Fibroblast of lung (primary cell): ENCODE results near the gene FHOD3. TPM values are rescaled to one million over a fixed set of nuclear protein-coding genes. Genes with fewer than 3 reads are reported as not detected.

Experiments
- DNase-seq, 2 donors: peaks; one replicate each; pipeline versions ENCODE4 v3.0.0 to v3.0.0-alpha.2; 2010; ENCODE audit warnings: low read depth in 2 of 2
- H2AFZ ChIP-seq: 2 replicates; pipeline ENCODE4 v1.5.1; 2012; ENCODE audit warnings: low read length, control low read depth, inconsistent platforms
- H3K27ac ChIP-seq: 2 replicates; pipeline ENCODE4 v1.5.1; 2011; ENCODE audit warnings: low read length, control low read depth; ENCODE audit not compliant: insufficient read depth
- H3K27me3 ChIP-seq: 2 replicates; pipeline ENCODE4 v1.5.1; 2011; ENCODE audit warnings: mild to moderate bottlenecking, low read length; ENCODE audit not compliant: control insufficient read depth, insufficient read depth
- H3K36me3 ChIP-seq: 2 replicates; pipeline ENCODE4 v1.5.1; 2011; ENCODE audit warnings: low read length; ENCODE audit not compliant: control insufficient read depth, insufficient read depth
- H3K4me1 ChIP-seq: 2 replicates; pipeline ENCODE4 v1.5.1; 2011; ENCODE audit warnings: low read length; ENCODE audit not compliant: control insufficient read depth, insufficient read depth; ENCODE audit errors: extremely low read depth
- H3K4me2 ChIP-seq: 2 replicates; pipeline ENCODE4 v1.5.1; 2011; ENCODE audit warnings: low read length, control low read depth; ENCODE audit not compliant: insufficient read depth; ENCODE audit errors: extremely low read depth
- H3K4me3 ChIP-seq, 4 experiments: fragments of 200-600 bp in 1 of 4; sonication (generic) in 1 of 4; replicated peaks in 1 of 4; 2 replicates each; pipeline ENCODE4 v1.5.1; 2011 to 2016; ENCODE audit warnings: low read length in 4 of 4, low read depth in 3 of 4, mild to moderate bottlenecking in 3 of 4, control low read depth in 2 of 4, inconsistent platforms in 1 of 4, mixed read lengths in 1 of 4; ENCODE audit not compliant: insufficient read depth in 1 of 4; ENCODE audit errors: control extremely low read depth in 1 of 4
- H3K79me2 ChIP-seq: 2 replicates; pipeline ENCODE4 v1.5.1; 2012; ENCODE audit warnings: mild to moderate bottlenecking, low read length, inconsistent platforms; ENCODE audit not compliant: control insufficient read depth, insufficient read depth
- H3K9ac ChIP-seq: 2 replicates; pipeline ENCODE4 v1.5.1; 2011; ENCODE audit warnings: mild to moderate bottlenecking, low read length, control low read depth; ENCODE audit not compliant: insufficient read depth
- H3K9me3 ChIP-seq: 2 replicates; pipeline ENCODE4 v1.5.1; 2012; ENCODE audit warnings: low read depth, low read length; ENCODE audit not compliant: control insufficient read depth, insufficient read depth
- H4K20me1 ChIP-seq: 2 replicates; pipeline ENCODE4 v1.5.1; 2011; ENCODE audit warnings: low read length; ENCODE audit not compliant: control insufficient read depth, insufficient read depth; ENCODE audit errors: extremely low read depth
- EZH2 ChIP-seq: IDR thresholded peaks from 2 replicates; pipeline ENCODE4 v1.5.1; 2012; ENCODE audit warnings: low read length, control low read depth, mild to moderate bottlenecking; ENCODE audit errors: missing control alignments
- polyA plus RNA-seq, 2 donors: library from polyadenylated mRNA; depleted of rRNA in 1 of 2; stranded (reverse) in 1 of 2; unstranded in 1 of 2; fragments of >200 nt; gene quantifications; 2 replicates each; pipeline ENCODE4 v1.2.1, GENCODE V29; 2011 to 2012; ENCODE audit warnings: missing spikeins in 1 of 2
- total RNA-seq: library from RNA; depleted of rRNA; stranded (reverse); fragments of >200 nt; gene quantifications from 2 replicates; pipeline ENCODE4 v1.2.1, GENCODE V29; 2014
- TF ChIP-seq, protein P1 (sequence below), 2 donors: IDR thresholded peaks in 1 of 2; conservative IDR thresholded peaks in 1 of 2; 1 replicate in 1 of 2; 2 replicates in 1 of 2; pipeline ENCODE4 v1.5.1; 2011 to 2012; ENCODE audit warnings: low read length in 2 of 2, control low read depth in 1 of 2, inconsistent platforms in 1 of 2, low read depth in 1 of 2, mild to moderate bottlenecking in 1 of 2

Gene FHOD3
- total and polyA plus RNA-seq, 2 donors (not counting 1 experiment from before 2014, with no cell fraction given): 16.1 to 28.2 TPM

DNA sequence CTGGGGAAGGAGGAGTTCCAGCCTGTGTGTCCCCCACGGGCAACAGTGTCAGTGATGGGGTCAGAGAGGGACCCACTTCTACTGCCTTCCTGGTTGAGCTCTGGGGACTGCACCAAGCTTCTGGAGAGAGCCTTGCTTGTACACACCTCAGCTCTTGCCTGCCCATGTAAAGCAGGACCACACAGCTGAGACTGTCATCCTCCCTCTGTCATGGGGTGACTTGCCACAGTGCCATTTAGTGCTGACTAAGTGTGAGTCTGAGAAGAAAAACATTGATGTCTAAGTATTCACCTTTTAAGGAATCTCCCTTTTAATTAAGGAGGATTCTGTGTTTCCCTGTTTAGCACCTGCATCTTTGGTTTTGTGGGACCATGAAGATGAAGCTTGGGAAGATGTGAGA lies 159.1 kb downstream of the FHOD3 start:
- Histone ChIP-seq H3K27me3 (no peaks in the 10 kb centered on the region), H3K27ac (no peak overlapping the region), H2AFZ (no peak overlapping the region), H3K4me3 (no peak overlapping the region), H3K4me1 (no peaks in the 10 kb centered on the region), H3K9ac (no peak overlapping the region), H3K36me3 (no peaks in the 10 kb centered on the region), H3K9me3 (no peaks in the 10 kb centered on the region), H3K4me2 (no peak overlapping the region), H3K79me2 (no peaks in the 10 kb centered on the region), H4K20me1 (no peaks in the 10 kb centered on the region)
- no peak for TF ChIP-seq EZH2
- TF ChIP-seq, protein P1, sequence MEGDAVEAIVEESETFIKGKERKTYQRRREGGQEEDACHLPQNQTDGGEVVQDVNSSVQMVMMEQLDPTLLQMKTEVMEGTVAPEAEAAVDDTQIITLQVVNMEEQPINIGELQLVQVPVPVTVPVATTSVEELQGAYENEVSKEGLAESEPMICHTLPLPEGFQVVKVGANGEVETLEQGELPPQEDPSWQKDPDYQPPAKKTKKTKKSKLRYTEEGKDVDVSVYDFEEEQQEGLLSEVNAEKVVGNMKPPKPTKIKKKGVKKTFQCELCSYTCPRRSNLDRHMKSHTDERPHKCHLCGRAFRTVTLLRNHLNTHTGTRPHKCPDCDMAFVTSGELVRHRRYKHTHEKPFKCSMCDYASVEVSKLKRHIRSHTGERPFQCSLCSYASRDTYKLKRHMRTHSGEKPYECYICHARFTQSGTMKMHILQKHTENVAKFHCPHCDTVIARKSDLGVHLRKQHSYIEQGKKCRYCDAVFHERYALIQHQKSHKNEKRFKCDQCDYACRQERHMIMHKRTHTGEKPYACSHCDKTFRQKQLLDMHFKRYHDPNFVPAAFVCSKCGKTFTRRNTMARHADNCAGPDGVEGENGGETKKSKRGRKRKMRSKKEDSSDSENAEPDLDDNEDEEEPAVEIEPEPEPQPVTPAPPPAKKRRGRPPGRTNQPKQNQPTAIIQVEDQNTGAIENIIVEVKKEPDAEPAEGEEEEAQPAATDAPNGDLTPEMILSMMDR (conservative IDR thresholded peaks at IDR 0.05 in 1 of 2, IDR thresholded peaks at IDR 0.05 in 1 of 2; ENCODE audit: low read depth in 1 of 2, low read length in 2 of 2): no peak
- no peak for DNase-seq

DNA sequence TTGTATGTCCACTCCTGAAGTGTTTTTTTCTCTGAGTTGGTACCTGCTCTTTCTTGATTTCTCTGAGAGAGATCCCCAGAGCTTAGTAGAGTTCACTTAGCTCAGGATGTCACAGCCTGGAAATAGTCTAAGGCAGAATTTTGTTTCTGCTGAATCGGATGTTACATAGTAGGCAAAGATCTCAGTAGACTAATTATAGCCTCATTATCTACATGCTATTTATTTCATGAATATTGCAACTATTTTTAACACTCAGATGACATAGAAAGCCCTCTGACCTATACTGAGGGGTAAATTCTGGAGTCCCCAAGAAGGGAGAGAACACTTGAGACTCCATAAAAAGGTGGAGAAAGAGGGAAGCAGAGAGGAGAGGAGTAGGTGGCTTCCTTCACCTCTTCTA lies 160.2 kb downstream of the FHOD3 start:
- TF ChIP-seq EZH2: no peak
- TF ChIP-seq, protein P1 (conservative IDR thresholded peaks at IDR 0.05 in 1 of 2, IDR thresholded peaks at IDR 0.05 in 1 of 2; ENCODE audit: low read depth in 1 of 2, low read length in 2 of 2): no peak
- Histone ChIP-seq H3K4me3 (no peak overlapping the region), H3K36me3 (no peaks in the 10 kb centered on the region), H3K9ac (no peak overlapping the region), H3K27me3 (no peaks in the 10 kb centered on the region), H3K4me2 (no peak overlapping the region), H3K4me1 (no peaks in the 10 kb centered on the region), H4K20me1 (no peaks in the 10 kb centered on the region), H3K27ac (no peak overlapping the region), H3K9me3 (no peaks in the 10 kb centered on the region), H3K79me2 (no peaks in the 10 kb centered on the region), H2AFZ (no peak overlapping the region)
- DNase-seq: no peak

DNA sequence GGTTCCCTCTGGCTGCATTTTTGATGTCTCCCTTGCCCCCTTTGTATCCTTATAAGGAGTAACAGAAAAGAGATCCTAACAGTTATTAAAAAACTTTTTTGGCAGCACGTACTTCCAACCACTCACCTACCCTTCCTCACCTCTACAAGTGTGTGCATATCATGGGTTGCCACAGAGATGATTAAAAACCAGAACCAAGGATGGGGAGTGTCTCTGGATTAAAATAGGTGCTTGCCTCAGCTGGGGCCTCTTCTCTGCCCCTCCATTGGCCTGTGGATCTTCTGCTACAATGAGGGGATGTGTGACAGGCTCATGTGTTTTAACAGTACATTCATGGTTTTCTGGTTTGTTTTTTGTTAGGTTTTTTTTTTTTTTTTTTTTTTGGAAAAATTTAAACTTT lies 160.8 kb downstream of the FHOD3 start:
- no peak for DNase-seq
- no peaks in the 10 kb centered on the region for H4K20me1 ChIP-seq
- H3K9ac ChIP-seq: no peak overlapping the region
- H3K36me3 ChIP-seq: no peaks in the 10 kb centered on the region
- no peaks in the 10 kb centered on the region for H3K79me2 ChIP-seq
- H3K4me3 ChIP-seq: no peak overlapping the region
- no peak overlapping the region for H3K4me2 ChIP-seq
- H3K27me3 ChIP-seq: no peaks in the 10 kb centered on the region
- H3K4me1 ChIP-seq: no peaks in the 10 kb centered on the region
- no peak overlapping the region for H3K27ac ChIP-seq
- no peaks in the 10 kb centered on the region for H3K9me3 ChIP-seq
- H2AFZ ChIP-seq: no peak overlapping the region
- no peak for TF ChIP-seq EZH2
- TF ChIP-seq, protein P1 (conservative IDR thresholded peaks at IDR 0.05 in 1 of 2, IDR thresholded peaks at IDR 0.05 in 1 of 2; ENCODE audit: low read depth in 1 of 2, low read length in 2 of 2): no peak
